Liver (tissue), 9 donors: ENCODE results near the gene ANKRD18B. TPM values are rescaled to one million over a fixed set of nuclear protein-coding genes. Genes with fewer than 3 reads are reported as not detected.
A peak's percentile ranks its signal among the peaks of the same experiment; 100 is the strongest.
"Not testable (repeated sequence)": the region's sequence is repeated elsewhere in the genome, so short reads cannot be mapped to it uniquely, and the experiment has no call there.

Experiments
- DNase-seq: peaks from one replicate; pipeline ENCODE4 v3.0.0-alpha.2; 2017; ENCODE audit warnings: low spot score
- H3K27ac ChIP-seq, 2 donors: one replicate each; pipeline ENCODE4 v1.7.0; 2013; ENCODE audit warnings: inconsistent platforms in 2 of 2, low read length in 2 of 2, control low read depth in 1 of 2, low read depth in 1 of 2, mild to moderate bottlenecking in 1 of 2
- H3K27me3 ChIP-seq, 4 donors: one replicate each; pipeline versions ENCODE4 v1.6.1 to v1.7.0; 2013; ENCODE audit warnings: low read length in 3 of 4, inconsistent platforms in 1 of 4, mild to moderate bottlenecking in 1 of 4, moderate library complexity in 1 of 4; ENCODE audit not compliant: control insufficient read depth in 4 of 4, insufficient read depth in 4 of 4
- H3K36me3 ChIP-seq, 4 donors: one replicate each; pipeline versions ENCODE4 v1.6.1 to v1.7.0; 2013; ENCODE audit warnings: low read length in 3 of 4, mild to moderate bottlenecking in 3 of 4, low read depth in 1 of 4, moderate library complexity in 1 of 4; ENCODE audit not compliant: control insufficient read depth in 4 of 4, insufficient read depth in 3 of 4
- H3K4me1 ChIP-seq, 4 donors: one replicate each; pipeline versions ENCODE4 v1.6.1 to v1.7.0; 2013; ENCODE audit warnings: low read length in 3 of 4, mild to moderate bottlenecking in 3 of 4, moderate library complexity in 1 of 4; ENCODE audit not compliant: control insufficient read depth in 4 of 4, insufficient read depth in 4 of 4
- H3K4me3 ChIP-seq, 3 donors: one replicate each; pipeline versions ENCODE4 v1.6.1 to v1.7.0; 2013; ENCODE audit warnings: low read length in 3 of 3, control low read depth in 1 of 3, low read depth in 1 of 3, mild to moderate bottlenecking in 1 of 3
- H3K9ac ChIP-seq, 2 donors: one replicate each; pipeline ENCODE4 v1.7.0; 2013; ENCODE audit warnings: low read length in 2 of 2, mild to moderate bottlenecking in 2 of 2, moderate library complexity in 2 of 2, control low read depth in 1 of 2, low read depth in 1 of 2
- H3K9me3 ChIP-seq, 4 donors: one replicate each; pipeline versions ENCODE4 v1.6.1 to v1.7.0; 2013; ENCODE audit warnings: low read length in 3 of 4; ENCODE audit not compliant: control insufficient read depth in 4 of 4
- ATF3 ChIP-seq: IDR thresholded peaks from 2 replicates; pipeline ENCODE4 v1.6.1; 2016; ENCODE audit warnings: antibody characterized with exemption
- CTCF ChIP-seq: fragments of 150-350 bp; IDR thresholded peaks from 2 replicates; pipeline ENCODE4 v1.5.1; 2017; ENCODE audit warnings: improper control_type of control experiment, low read depth, low read length; ENCODE audit not compliant: missing input control
- EGR1 ChIP-seq, 2 donors: IDR thresholded peaks; 2 replicates each; pipeline ENCODE4 v1.6.1; 2016 to 2018; ENCODE audit warnings: antibody characterized with exemption in 2 of 2, low read depth in 2 of 2
- FOXA1 ChIP-seq: IDR thresholded peaks from 2 replicates; pipeline ENCODE4 v1.6.1; 2016; ENCODE audit warnings: antibody characterized with exemption
- GABPA ChIP-seq, 2 donors: IDR thresholded peaks in 1 of 2; conservative IDR thresholded peaks in 1 of 2; 2 replicates each; pipeline ENCODE4 v1.6.1; 2016; ENCODE audit warnings: antibody characterized with exemption in 2 of 2, mild to moderate bottlenecking in 1 of 2, moderate library complexity in 1 of 2
- HNF4A ChIP-seq, 2 donors: conservative IDR thresholded peaks; 2 replicates each; pipeline ENCODE4 v1.6.1; 2016; ENCODE audit warnings: antibody characterized with exemption in 2 of 2, mild to moderate bottlenecking in 2 of 2
- HNF4G ChIP-seq: IDR thresholded peaks from 2 replicates; pipeline ENCODE4 v1.6.1; 2016; ENCODE audit warnings: antibody characterized with exemption
- JUND ChIP-seq, 2 donors: IDR thresholded peaks; 2 replicates each; pipeline ENCODE4 v1.6.1; 2016; ENCODE audit warnings: antibody characterized with exemption in 2 of 2
- MAX ChIP-seq: IDR thresholded peaks from 2 replicates; pipeline ENCODE4 v1.6.1; 2016; ENCODE audit warnings: antibody characterized with exemption
- NR2F2 ChIP-seq: IDR thresholded peaks from 2 replicates; pipeline ENCODE4 v1.6.1; 2016; ENCODE audit warnings: antibody characterized with exemption
- RAD21 ChIP-seq, 2 donors: IDR thresholded peaks; 2 replicates each; pipeline ENCODE4 v1.6.1; 2016; ENCODE audit warnings: antibody characterized with exemption in 2 of 2, mild to moderate bottlenecking in 2 of 2
- REST ChIP-seq: IDR thresholded peaks from 2 replicates; pipeline ENCODE4 v1.6.1; 2016; ENCODE audit warnings: antibody characterized with exemption, mild to moderate bottlenecking
- RXRA ChIP-seq, 2 donors: IDR thresholded peaks; 2 replicates each; pipeline ENCODE4 v1.6.1; 2017 to 2018; ENCODE audit warnings: antibody characterized with exemption in 2 of 2, mild to moderate bottlenecking in 1 of 2
- SP1 ChIP-seq: IDR thresholded peaks from 2 replicates; pipeline ENCODE4 v1.6.1; 2018; ENCODE audit warnings: antibody characterized with exemption, mild to moderate bottlenecking
- TAF1 ChIP-seq: conservative IDR thresholded peaks from 2 replicates; pipeline ENCODE4 v1.6.1; 2016; ENCODE audit warnings: antibody characterized with exemption, mild to moderate bottlenecking
- YY1 ChIP-seq: IDR thresholded peaks from 2 replicates; pipeline ENCODE4 v1.6.1; 2016; ENCODE audit warnings: antibody characterized with exemption, mild to moderate bottlenecking
- ZBTB33 ChIP-seq: IDR thresholded peaks from 2 replicates; pipeline ENCODE4 v1.6.1; 2016; ENCODE audit warnings: antibody characterized with exemption
- WGBS: extraction: QIAGEN DNeasy Blood & Tissue Kit; methylation state at CpG from one replicate; pipeline ENCODE4 v1.1.7; 2013; 5-methylcytosine and 5-hydroxymethylcytosine counted together
- polyA plus RNA-seq, 2 donors: library from polyadenylated mRNA; stranded (reverse) in 1 of 2; unstranded in 1 of 2; fragments of 200-250 nt in 1 of 2; fragments of >200 nt in 1 of 2; fragmentation: Nextera tagmentation in 1 of 2; extraction: Ambion mirVana in 1 of 2; gene quantifications; one replicate each; pipeline versions ENCODE4 v1.2.1 to v1.2.3, GENCODE V29; 2013 to 2015
- total RNA-seq, 2 donors: library from RNA; depleted of rRNA; stranded (reverse); fragments of >200 nt; gene quantifications; one replicate each; pipeline ENCODE4 v1.2.3, GENCODE V29; 2014
- donor health status: healthy.
- donor health status: healthy.
- donor health status: healthy.
- donor health status: healthy.
- donor health status: healthy.

ANKRD18B gene
- total and polyA plus RNA-seq, 4 donors = 0.01 to 1.9 (median 0.59) TPM; not detected in 1

- H3K27me3 ChIP-seq, DNase-seq, H3K36me3 ChIP-seq, H3K9me3 ChIP-seq, H3K9ac ChIP-seq, H3K4me1 ChIP-seq, H3K27ac ChIP-seq, H3K4me3 ChIP-seq: not testable (repeated sequence)
- WGBS = 36% methylated on average over 3 of the region's 3 CpGs
- TF ChIP-seq CTCF (peak; percentile 20), RAD21 (IDR thresholded peaks at IDR 0.05) (peak; percentile 54 to 71)
These were observed 80.2 kb downstream of the ANKRD18B start for GRCh38 chr9:33604249-33604648.

- H3K9ac ChIP-seq, H3K9me3 ChIP-seq, H3K4me3 ChIP-seq, H3K27me3 ChIP-seq, H3K36me3 ChIP-seq, DNase-seq, H3K27ac ChIP-seq, H3K4me1 ChIP-seq: not testable (repeated sequence)
- whole genome bisulfite sequencing = 67% methylated on average over 4 of the region's 4 CpGs
These were observed 80.9 kb downstream of the ANKRD18B start for GRCh38 chr9:33604936-33605335.

GRCh38 chr9:33611358-33611757 lies 87.3 kb downstream of the ANKRD18B start:
- Histone ChIP-seq H3K4me1 (no peaks in the 10 kb centered on the region), H3K9me3 (peaks cover 0 to 11% (median 3%) of the 10 kb centered on the region in 4 donors), H3K4me3 (no peak overlapping the region), H3K27ac (no peak overlapping the region), H3K36me3 (no peaks in the 10 kb centered on the region), H3K27me3 (no peaks in the 10 kb centered on the region), H3K9ac (no peak overlapping the region)
- no peak for DNase-seq
- TF ChIP-seq GABPA (IDR thresholded peaks at IDR 0.05 in 1 of 2, conservative IDR thresholded peaks at IDR 0.05 in 1 of 2) = no peak
- TF ChIP-seq HNF4A (conservative IDR thresholded peaks at IDR 0.05) = no peak
- TF ChIP-seq SP1 = no peak
- no peak for TF ChIP-seq MAX
- no peak for TF ChIP-seq EGR1 (IDR thresholded peaks at IDR 0.05; ENCODE audit: low read depth in 2 of 2)
- no peak for TF ChIP-seq RXRA (IDR thresholded peaks at IDR 0.05)
- no peak for TF ChIP-seq CTCF
- TF ChIP-seq ATF3 = no peak
- no peak for TF ChIP-seq NR2F2
- no peak for TF ChIP-seq ZBTB33
- no peak for TF ChIP-seq JUND (IDR thresholded peaks at IDR 0.05)
- no peak for TF ChIP-seq FOXA1
- no peak for TF ChIP-seq REST
- no peak for TF ChIP-seq HNF4G
- TF ChIP-seq RAD21 (IDR thresholded peaks at IDR 0.05) = no peak
- no peak for TF ChIP-seq TAF1
- TF ChIP-seq YY1 = no peak
- WGBS = 62% methylated on average over 1 of the region's 1 CpG
